Retinal pigment epithelial cell (primary cell): ENCODE data around the gene EXOC6B.

Source experiments
- DNase-seq: peaks from one replicate; pipeline ENCODE4 v3.0.0-alpha.2; 2010; ENCODE audit warnings: low read depth
- H3K4me3 ChIP-seq: 2 replicates; pipeline ENCODE4 v1.5.1; 2011; ENCODE audit warnings: mild to moderate bottlenecking, low read length, control low read depth, moderate library complexity
- CTCF ChIP-seq: conservative IDR thresholded peaks from 2 replicates; pipeline ENCODE4 v1.5.1; 2011; ENCODE audit warnings: low read depth, low read length, control low read depth, inconsistent platforms

The EXOC6B gene

GRCh38 chr2:72779495-72779894, 46.3 kb downstream of the EXOC6B start:
- DNase-seq, result no peak
- no peak overlapping the region for H3K4me3 ChIP-seq
- no peak for TF ChIP-seq CTCF

- DNase-seq, result no peak
- TF ChIP-seq CTCF, result no peak
- no peak overlapping the region for H3K4me3 ChIP-seq
These were observed 47.4 kb downstream of the EXOC6B start for GRCh38 chr2:72778410-72778809.

GRCh38 chr2:72770879-72771461, 54.9 kb downstream of the EXOC6B start:
- TF ChIP-seq CTCF, result peak; percentile 80
- no peak for DNase-seq
- no peak overlapping the region for H3K4me3 ChIP-seq

- peak; percentile 54 for DNase-seq
- no peak overlapping the region for H3K4me3 ChIP-seq
- no peak for TF ChIP-seq CTCF
These were observed 59.7 kb downstream of the EXOC6B start for GRCh38 chr2:72765997-72766609.

GRCh38 chr2:72762276-72762675, 63.6 kb downstream of the EXOC6B start:
- TF ChIP-seq CTCF, result no peak
- no peak overlapping the region for H3K4me3 ChIP-seq
- DNase-seq, result no peak

- no peak overlapping the region for H3K4me3 ChIP-seq
- DNase-seq, result no peak
- no peak for TF ChIP-seq CTCF
These were observed 66.1 kb downstream of the EXOC6B start for GRCh38 chr2:72759755-72760154.

GRCh38 chr2:72757177-72757775, 68.6 kb downstream of the EXOC6B start:
- DNase-seq, result peak; percentile 71
- H3K4me3 ChIP-seq, result no peak overlapping the region
- no peak for TF ChIP-seq CTCF
